Measurements from ENCODE around the gene TSHZ2. TPM values are rescaled to one million over a fixed set of nuclear protein-coding genes. Genes with fewer than 3 reads are reported as not detected.

The TSHZ2 gene
- total RNA-seq, 3 donors from 2014 or later (not counting 1 experiment from before 2014, with no cell fraction given): 1.8 to 1.9 TPM; not detected in 1

DNA sequence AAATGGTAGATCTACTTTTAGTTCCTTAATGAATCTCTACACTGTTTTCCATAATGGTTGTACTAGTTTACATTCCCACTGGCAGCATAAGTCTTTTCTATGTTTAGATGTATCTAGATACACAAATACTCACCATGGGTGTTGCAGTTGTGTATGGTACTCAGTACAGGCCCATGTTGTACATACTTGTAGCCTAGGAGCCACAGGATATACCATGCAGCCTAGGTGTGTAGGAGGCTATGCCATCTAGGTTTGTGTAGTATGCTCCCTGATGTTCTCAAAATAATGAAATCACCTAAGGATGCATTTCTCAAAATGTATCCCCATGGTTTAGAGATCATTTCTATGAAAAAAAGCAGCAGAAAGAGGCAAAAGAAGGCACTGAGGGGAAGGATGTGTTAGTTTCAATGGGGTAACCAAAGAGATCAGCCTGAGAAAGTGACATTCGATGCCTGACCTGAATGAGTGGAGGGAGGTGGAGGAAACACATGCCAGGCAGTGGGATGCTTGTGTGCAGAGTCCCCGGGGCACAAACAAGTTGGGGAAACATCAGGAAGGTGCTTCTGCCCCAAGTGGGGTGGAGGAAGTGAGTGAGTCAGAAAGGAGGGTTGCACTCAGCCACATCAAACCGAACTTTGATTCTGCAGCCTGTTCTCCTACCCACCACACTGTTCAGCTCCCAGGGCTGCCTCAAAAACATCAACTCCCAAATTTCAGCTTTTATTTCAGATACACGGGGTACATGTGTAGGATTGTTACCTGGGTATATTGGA lies 430.3 kb downstream of the TSHZ2 start:
- Mint-ChIP-seq H3K36me3 (no peaks in the 10 kb centered on the region), H3K9me3 (no peaks in the 10 kb centered on the region), H3K27me3 (ENCODE audit: low read depth in 2 of 2) (peaks cover 14 to 39% of the 10 kb centered on the region in 2 donors), H3K27ac (no peak overlapping the region), H3K4me3 (no peak overlapping the region), H3K4me1 (no peaks in the 10 kb centered on the region)
- Histone ChIP-seq H3K4me1 (ENCODE audit: control insufficient read depth, insufficient read depth, low read length) (no peaks in the 10 kb centered on the region), H3K27me3 (ENCODE audit: control insufficient read depth, insufficient read depth, low read length) (no peaks in the 10 kb centered on the region), H3K36me3 (ENCODE audit: control insufficient read depth, insufficient read depth, low read length) (no peaks in the 10 kb centered on the region), H3K27ac (ENCODE audit: low read length) (no peak overlapping the region), H3K4me3 (ENCODE audit: low read length) (no peak overlapping the region), H3K9me3 (ENCODE audit: control insufficient read depth, insufficient read depth, low read length) (no peaks in the 10 kb centered on the region)
- WGBS (ENCODE audit: insufficient coverage): 34% methylated on average over 3 of the region's 4 CpGs
- ATAC-seq: no peak
- peak in 1 of 2 donors; percentile 48 for DNase-seq
- intact Hi-C loops (cut with micrococcal nuclease): no loop called here
- TF ChIP-seq, protein P1, sequence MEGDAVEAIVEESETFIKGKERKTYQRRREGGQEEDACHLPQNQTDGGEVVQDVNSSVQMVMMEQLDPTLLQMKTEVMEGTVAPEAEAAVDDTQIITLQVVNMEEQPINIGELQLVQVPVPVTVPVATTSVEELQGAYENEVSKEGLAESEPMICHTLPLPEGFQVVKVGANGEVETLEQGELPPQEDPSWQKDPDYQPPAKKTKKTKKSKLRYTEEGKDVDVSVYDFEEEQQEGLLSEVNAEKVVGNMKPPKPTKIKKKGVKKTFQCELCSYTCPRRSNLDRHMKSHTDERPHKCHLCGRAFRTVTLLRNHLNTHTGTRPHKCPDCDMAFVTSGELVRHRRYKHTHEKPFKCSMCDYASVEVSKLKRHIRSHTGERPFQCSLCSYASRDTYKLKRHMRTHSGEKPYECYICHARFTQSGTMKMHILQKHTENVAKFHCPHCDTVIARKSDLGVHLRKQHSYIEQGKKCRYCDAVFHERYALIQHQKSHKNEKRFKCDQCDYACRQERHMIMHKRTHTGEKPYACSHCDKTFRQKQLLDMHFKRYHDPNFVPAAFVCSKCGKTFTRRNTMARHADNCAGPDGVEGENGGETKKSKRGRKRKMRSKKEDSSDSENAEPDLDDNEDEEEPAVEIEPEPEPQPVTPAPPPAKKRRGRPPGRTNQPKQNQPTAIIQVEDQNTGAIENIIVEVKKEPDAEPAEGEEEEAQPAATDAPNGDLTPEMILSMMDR (IDR thresholded peaks at IDR 0.05): no peak

GRCh38 chr20:53403029-53403428 lies 430.9 kb downstream of the TSHZ2 start:
- H3K27ac Mint-ChIP-seq: no peak overlapping the region
- Histone ChIP-seq H3K9me3 (ENCODE audit: control insufficient read depth, insufficient read depth, low read length) (no peaks in the 10 kb centered on the region), H3K27me3 (ENCODE audit: control insufficient read depth, insufficient read depth, low read length) (no peaks in the 10 kb centered on the region), H3K4me3 (ENCODE audit: low read length) (no peak overlapping the region), H3K27ac (ENCODE audit: low read length) (no peak overlapping the region), H3K4me1 (ENCODE audit: control insufficient read depth, insufficient read depth, low read length) (no peaks in the 10 kb centered on the region), H3K36me3 (ENCODE audit: control insufficient read depth, insufficient read depth, low read length) (no peaks in the 10 kb centered on the region)
- intact Hi-C loops (cut with micrococcal nuclease): no loop called here
- ATAC-seq (no peak), DNase-seq (no peak)
- WGBS (ENCODE audit: insufficient coverage): 84% methylated on average over 3 of the region's 5 CpGs
- H3K36me3 Mint-ChIP-seq: no peaks in the 10 kb centered on the region
- no peaks in the 10 kb centered on the region for H3K9me3 Mint-ChIP-seq
- no peak overlapping the region for H3K4me3 Mint-ChIP-seq
- TF ChIP-seq, protein P1 (IDR thresholded peaks at IDR 0.05): no peak
- peaks cover 14 to 42% of the 10 kb centered on the region in 2 donors for H3K27me3 Mint-ChIP-seq (ENCODE audit: low read depth in 2 of 2)
- H3K4me1 Mint-ChIP-seq: no peaks in the 10 kb centered on the region

GRCh38 chr20:53405139-53405538 lies 433.0 kb downstream of the TSHZ2 start:
- Mint-ChIP-seq H3K9me3 (no peaks in the 10 kb centered on the region), H3K27me3 (ENCODE audit: low read depth in 2 of 2) (peaks cover 17 to 38% of the 10 kb centered on the region in 2 donors), H3K4me3 (no peak overlapping the region), H3K27ac (no peak overlapping the region), H3K4me1 (no peaks in the 10 kb centered on the region), H3K36me3 (no peaks in the 10 kb centered on the region)
- TF ChIP-seq, protein P1 (IDR thresholded peaks at IDR 0.05): no peak
- 26% methylated on average over 2 of the region's 3 CpGs for WGBS (ENCODE audit: insufficient coverage)
- Histone ChIP-seq H3K4me3 (ENCODE audit: low read length) (no peak overlapping the region), H3K9me3 (ENCODE audit: control insufficient read depth, insufficient read depth, low read length) (no peaks in the 10 kb centered on the region), H3K27me3 (ENCODE audit: control insufficient read depth, insufficient read depth, low read length) (no peaks in the 10 kb centered on the region), H3K4me1 (ENCODE audit: control insufficient read depth, insufficient read depth, low read length) (no peaks in the 10 kb centered on the region), H3K36me3 (ENCODE audit: control insufficient read depth, insufficient read depth, low read length) (no peaks in the 10 kb centered on the region), H3K27ac (ENCODE audit: low read length) (no peak overlapping the region)
- intact Hi-C loops (cut with micrococcal nuclease): no loop called here
- no peak for ATAC-seq
- no peak for DNase-seq

- WGBS (ENCODE audit: insufficient coverage): 84% methylated on average over 3 of the region's 3 CpGs
- Mint-ChIP-seq H3K27me3 (ENCODE audit: low read depth in 2 of 2) (peaks cover 17 to 31% of the 10 kb centered on the region in 2 donors), H3K9me3 (no peaks in the 10 kb centered on the region), H3K4me1 (no peaks in the 10 kb centered on the region), H3K27ac (no peak overlapping the region), H3K36me3 (no peaks in the 10 kb centered on the region), H3K4me3 (no peak overlapping the region)
- H3K27ac ChIP-seq (ENCODE audit: low read length): no peak overlapping the region
- no peaks in the 10 kb centered on the region for H3K4me1 ChIP-seq (ENCODE audit: control insufficient read depth, insufficient read depth, low read length)
- TF ChIP-seq, protein P1 (IDR thresholded peaks at IDR 0.05): no peak
- ATAC-seq: no peak
- H3K4me3 ChIP-seq (ENCODE audit: low read length): no peak overlapping the region
- H3K9me3 ChIP-seq (ENCODE audit: control insufficient read depth, insufficient read depth, low read length): no peaks in the 10 kb centered on the region
- no peaks in the 10 kb centered on the region for H3K27me3 ChIP-seq (ENCODE audit: control insufficient read depth, insufficient read depth, low read length)
- intact Hi-C loops (cut with micrococcal nuclease): no loop called here
- H3K36me3 ChIP-seq (ENCODE audit: control insufficient read depth, insufficient read depth, low read length): no peaks in the 10 kb centered on the region
- no peak for DNase-seq
These were observed 434.4 kb downstream of the TSHZ2 start for GRCh38 chr20:53406580-53406979.
